ENCODE measurements around the gene SORL1-AS1.

The SORL1-AS1 gene

GRCh38 chr11:121465709-121466062 lies 12.9 kb upstream of the SORL1-AS1 start:
- Histone ChIP-seq H3K4me1 (ENCODE audit: low read length) (peaks cover 76% of the 10 kb centered on the region), H4K20me1 (ENCODE audit: insufficient read depth, low read length) (peaks cover 96% of the 10 kb centered on the region), H3K4me3 (ENCODE audit: low read length) (no peak overlapping the region), H2AFZ (ENCODE audit: low read depth, low read length) (no peak overlapping the region), H3K4me2 (ENCODE audit: low read length) (peak overlapping the region; percentile 82), H3K9me3 (ENCODE audit: insufficient read depth, low read length) (no peaks in the 10 kb centered on the region), H3K36me3 (replicated peaks; ENCODE audit: low read depth, low read length) (peaks cover 42% of the 10 kb centered on the region), H3K27me3 (ENCODE audit: low read depth, low read length) (no peaks in the 10 kb centered on the region), H3K27ac (ENCODE audit: low read length) (no peak overlapping the region), H3K79me2 (ENCODE audit: low read length) (peaks cover 100% of the 10 kb centered on the region), H3K9ac (ENCODE audit: low read length) (no peak overlapping the region)
- TF ChIP-seq CTCF (IDR thresholded peaks at IDR 0.05; ENCODE audit: low read depth, low read length) = no peak
- no peak for TF ChIP-seq EZH2phosphoT487 (IDR thresholded peaks at IDR 0.05; ENCODE audit: low read depth)

GRCh38 chr11:121464352-121464946 lies 11.7 kb upstream of the SORL1-AS1 start:
- no peak for TF ChIP-seq EZH2phosphoT487 (IDR thresholded peaks at IDR 0.05; ENCODE audit: low read depth)
- no peak for TF ChIP-seq CTCF (IDR thresholded peaks at IDR 0.05; ENCODE audit: low read depth, low read length)
- Histone ChIP-seq H2AFZ (ENCODE audit: low read depth, low read length) (no peak overlapping the region), H3K27me3 (ENCODE audit: low read depth, low read length) (no peaks in the 10 kb centered on the region), H3K36me3 (replicated peaks; ENCODE audit: low read depth, low read length) (peaks cover 37% of the 10 kb centered on the region), H3K4me1 (ENCODE audit: low read length) (peaks cover 88% of the 10 kb centered on the region), H3K27ac (ENCODE audit: low read length) (peak overlapping the region; percentile 90), H3K4me3 (ENCODE audit: low read length) (peak overlapping the region; percentile 59), H3K79me2 (ENCODE audit: low read length) (peaks cover 100% of the 10 kb centered on the region), H3K9ac (ENCODE audit: low read length) (peak overlapping the region; percentile 56; the same call in 1 of the 2 replicates), H3K4me2 (ENCODE audit: low read length) (peak overlapping the region; percentile 82), H3K9me3 (ENCODE audit: insufficient read depth, low read length) (no peaks in the 10 kb centered on the region), H4K20me1 (ENCODE audit: insufficient read depth, low read length) (peaks cover 94% of the 10 kb centered on the region)

GRCh38 chr11:121463689-121464335 lies 11.0 kb upstream of the SORL1-AS1 start:
- TF ChIP-seq EZH2phosphoT487 (IDR thresholded peaks at IDR 0.05; ENCODE audit: low read depth) = no peak
- no peak for TF ChIP-seq CTCF (IDR thresholded peaks at IDR 0.05; ENCODE audit: low read depth, low read length)
- Histone ChIP-seq H3K4me2 (ENCODE audit: low read length) (peak overlapping the region; percentile 82), H2AFZ (ENCODE audit: low read depth, low read length) (no peak overlapping the region), H3K9me3 (ENCODE audit: insufficient read depth, low read length) (no peaks in the 10 kb centered on the region), H3K79me2 (ENCODE audit: low read length) (peaks cover 100% of the 10 kb centered on the region), H3K36me3 (replicated peaks; ENCODE audit: low read depth, low read length) (peaks cover 37% of the 10 kb centered on the region), H3K4me1 (ENCODE audit: low read length) (peaks cover 91% of the 10 kb centered on the region), H3K27me3 (ENCODE audit: low read depth, low read length) (no peaks in the 10 kb centered on the region), H4K20me1 (ENCODE audit: insufficient read depth, low read length) (peaks cover 94% of the 10 kb centered on the region), H3K9ac (ENCODE audit: low read length) (peak overlapping the region; percentile 56), H3K4me3 (ENCODE audit: low read length) (peak overlapping the region; percentile 59), H3K27ac (ENCODE audit: low read length) (peak overlapping the region; percentile 90)

- Histone ChIP-seq H3K4me2 (ENCODE audit: low read length) (peak overlapping the region; percentile 82), H3K79me2 (ENCODE audit: low read length) (peaks cover 100% of the 10 kb centered on the region), H2AFZ (ENCODE audit: low read depth, low read length) (no peak overlapping the region), H3K27ac (ENCODE audit: low read length) (peak overlapping the region; percentile 90), H3K4me1 (ENCODE audit: low read length) (peaks cover 94% of the 10 kb centered on the region), H3K27me3 (ENCODE audit: low read depth, low read length) (no peaks in the 10 kb centered on the region), H3K9me3 (ENCODE audit: insufficient read depth, low read length) (no peaks in the 10 kb centered on the region), H4K20me1 (ENCODE audit: insufficient read depth, low read length) (peaks cover 94% of the 10 kb centered on the region), H3K36me3 (replicated peaks; ENCODE audit: low read depth, low read length) (peaks cover 43% of the 10 kb centered on the region), H3K9ac (ENCODE audit: low read length) (peak overlapping the region; percentile 56), H3K4me3 (ENCODE audit: low read length) (peak overlapping the region; percentile 59)
- TF ChIP-seq CTCF (IDR thresholded peaks at IDR 0.05; ENCODE audit: low read depth, low read length) (no peak), EZH2phosphoT487 (IDR thresholded peaks at IDR 0.05; ENCODE audit: low read depth) (no peak)
Measured at GRCh38 chr11:121461843-121462242, 9.1 kb upstream of the SORL1-AS1 start.

Data from OCI-LY3 (cell line).